COR-L47 (cell line): ENCODE results near the gene NUDT3.
"Not testable (repeated sequence)": the region's sequence is repeated elsewhere in the genome, so short reads cannot be mapped to it uniquely, and the experiment has no call there.

ENCODE experiments used
- DNase-seq: peaks from one replicate; lab custom pipeline; 2025; lab: John Stamatoyannopoulos, UW

Gene NUDT3

GRCh38 chr6:34259529-34260069 is 132.9 kb downstream of the NUDT3 start:
- no peak for DNase-seq

DNA sequence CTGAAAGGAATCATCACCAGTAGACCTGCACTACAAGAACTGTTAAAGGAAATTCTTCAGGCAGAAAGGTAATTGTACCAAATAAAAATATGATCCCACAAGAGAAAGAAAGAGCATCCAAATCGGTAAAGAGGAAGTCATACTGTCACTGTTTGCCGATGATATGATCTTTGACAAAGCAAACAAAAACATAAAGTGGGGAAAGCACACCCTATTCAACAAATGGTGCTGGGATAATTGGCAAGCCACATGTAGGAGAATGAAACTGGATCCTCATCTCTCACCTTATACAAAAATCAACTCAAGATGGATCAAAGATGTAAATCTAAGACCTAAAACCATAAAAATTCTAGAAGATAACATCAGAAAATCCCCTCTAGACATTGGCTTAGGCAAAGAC is 140.1 kb downstream of the NUDT3 start:
- DNase-seq, result not testable (repeated sequence)

DNA sequence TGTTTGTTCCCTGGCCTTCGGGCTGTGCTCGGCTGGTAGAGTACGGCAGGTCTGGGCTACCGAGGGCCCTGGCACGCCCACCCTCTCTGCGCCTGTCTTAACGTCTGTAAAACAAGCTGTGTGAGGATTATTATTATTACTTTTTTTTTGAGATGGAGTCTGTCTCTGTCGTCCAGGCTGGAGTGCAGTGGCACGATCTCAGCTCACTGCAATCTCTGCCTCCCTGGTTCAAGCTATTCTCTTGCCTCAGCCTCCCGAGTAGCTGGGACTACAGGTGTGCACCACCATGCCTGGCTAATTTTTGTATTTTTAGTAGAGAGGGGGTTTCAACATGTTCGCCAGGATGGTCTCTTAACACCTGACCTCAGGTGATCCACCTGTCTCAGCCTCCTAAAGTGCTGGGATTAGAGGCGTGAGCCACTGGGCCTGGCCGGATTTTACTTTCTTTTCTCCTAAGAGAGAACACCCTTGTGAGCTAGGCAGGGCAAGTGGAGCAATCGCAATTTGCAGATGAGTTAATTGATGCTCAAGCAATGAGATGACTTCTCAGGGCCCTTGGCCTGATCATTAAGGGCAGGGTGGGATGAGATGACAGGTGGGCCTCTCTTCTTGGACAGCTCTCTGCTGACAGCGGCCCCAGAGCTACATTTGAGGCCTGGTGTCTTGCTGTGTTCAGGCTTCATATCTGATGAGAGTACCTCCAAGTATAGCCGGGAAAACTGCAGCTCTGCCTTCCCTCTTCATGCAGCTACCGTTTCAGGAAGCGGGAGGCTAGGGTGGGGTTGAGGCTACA is 142.8 kb downstream of the NUDT3 start:
- no peak for DNase-seq

DNA sequence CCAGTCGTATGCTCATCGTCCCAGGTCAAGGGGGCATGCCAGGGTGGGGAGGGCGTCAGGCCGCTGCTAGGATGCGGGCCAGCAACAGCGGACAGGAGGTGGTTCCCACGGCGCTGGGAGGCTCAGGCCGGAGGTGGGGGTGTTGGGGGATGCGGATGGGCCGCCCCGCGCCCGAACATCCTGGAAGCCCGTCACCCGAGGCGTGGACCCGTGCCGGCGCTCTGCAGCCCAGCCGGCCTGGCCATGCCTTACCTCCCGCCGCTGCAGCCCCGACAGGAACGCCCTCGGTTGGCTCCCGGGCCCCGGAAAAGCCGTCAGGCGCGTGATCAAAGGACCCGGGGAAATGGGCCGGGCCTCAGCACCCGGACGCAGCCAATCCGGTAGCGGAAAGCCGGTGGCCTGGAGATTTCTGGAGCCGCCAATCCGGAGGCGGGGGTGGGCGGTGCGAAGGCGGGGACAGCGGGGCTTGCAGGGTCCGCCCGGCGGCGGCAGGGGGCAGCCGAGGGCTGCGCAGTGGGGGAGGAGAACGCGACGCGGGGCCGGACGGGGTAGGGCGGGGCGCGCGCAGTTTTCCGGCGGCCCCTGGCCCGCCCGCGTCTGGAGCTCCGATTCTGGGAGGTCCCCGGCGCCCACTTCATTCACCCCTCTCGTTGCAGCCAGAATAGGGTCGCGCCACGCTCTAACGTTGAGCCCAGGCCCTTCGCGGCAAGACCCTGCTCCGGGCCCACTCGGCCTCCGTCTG is 143.6 kb downstream of the NUDT3 start, which contains the start of gene SMIM29:
Gene SMIM29 (minus strand): TSS at position 280 of the 742 bp plus-strand sequence. CDS start 1,215 bp downstream, outside the sequence.
- DNase-seq, result peak; percentile 95

GRCh38 chr6:34248198-34248726 is 144.2 kb downstream of the NUDT3 start:
- no peak for DNase-seq

GRCh38 chr6:34247481-34248197 is 144.8 kb downstream of the NUDT3 start:
- no peak for DNase-seq

DNA sequence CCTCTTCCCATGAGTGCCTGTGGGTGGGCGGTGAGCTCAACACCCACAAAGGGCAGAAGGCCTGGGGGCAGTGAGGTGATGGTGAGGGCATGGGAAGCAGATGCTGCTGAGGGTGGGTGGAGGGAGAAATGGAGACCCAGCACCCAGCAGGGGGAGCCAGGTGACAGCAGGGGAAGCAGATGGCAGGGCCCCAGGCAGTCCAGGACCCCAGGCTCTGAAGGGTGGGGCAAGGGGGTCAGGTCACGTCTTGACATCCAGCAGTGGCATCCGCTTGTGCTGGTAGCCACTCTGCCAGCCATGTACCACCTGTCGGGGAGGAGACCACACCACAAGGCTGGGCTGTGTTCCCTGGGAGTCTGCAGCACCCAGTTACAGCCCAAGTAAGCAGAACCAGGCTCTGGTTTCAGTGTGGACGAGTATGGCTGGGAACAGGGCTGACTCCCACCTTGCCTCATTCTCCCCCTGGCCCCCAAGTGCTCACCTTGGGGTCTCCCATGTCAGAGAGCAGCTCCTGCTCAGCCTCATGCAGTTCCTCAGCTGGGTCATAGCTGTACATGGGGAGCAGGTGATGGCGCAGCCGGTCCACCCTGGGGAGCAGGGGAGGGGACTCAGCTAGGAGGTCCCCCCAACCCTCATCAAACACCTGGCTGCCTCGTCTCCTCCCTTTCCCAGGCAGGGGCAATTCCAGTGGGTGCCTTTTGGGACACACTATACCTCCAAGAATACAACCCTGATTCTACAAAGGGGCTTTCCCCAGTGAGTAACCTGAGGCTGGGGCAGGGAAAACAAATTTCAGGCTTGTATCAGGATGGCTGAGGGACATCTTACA is 145.7 kb downstream of the NUDT3 start:
- DNase-seq, result no peak

GRCh38 chr6:34246249-34246562 is 146.3 kb downstream of the NUDT3 start:
- DNase-seq, result no peak

- not testable (repeated sequence) for DNase-seq
Measured at GRCh38 chr6:34245761-34246140, 146.7 kb downstream of the NUDT3 start.

GRCh38 chr6:34245032-34245760 is 147.3 kb downstream of the NUDT3 start:
- not testable (repeated sequence) for DNase-seq

GRCh38 chr6:34243901-34244884 is 148.3 kb downstream of the NUDT3 start:
- no peak for DNase-seq

DNA sequence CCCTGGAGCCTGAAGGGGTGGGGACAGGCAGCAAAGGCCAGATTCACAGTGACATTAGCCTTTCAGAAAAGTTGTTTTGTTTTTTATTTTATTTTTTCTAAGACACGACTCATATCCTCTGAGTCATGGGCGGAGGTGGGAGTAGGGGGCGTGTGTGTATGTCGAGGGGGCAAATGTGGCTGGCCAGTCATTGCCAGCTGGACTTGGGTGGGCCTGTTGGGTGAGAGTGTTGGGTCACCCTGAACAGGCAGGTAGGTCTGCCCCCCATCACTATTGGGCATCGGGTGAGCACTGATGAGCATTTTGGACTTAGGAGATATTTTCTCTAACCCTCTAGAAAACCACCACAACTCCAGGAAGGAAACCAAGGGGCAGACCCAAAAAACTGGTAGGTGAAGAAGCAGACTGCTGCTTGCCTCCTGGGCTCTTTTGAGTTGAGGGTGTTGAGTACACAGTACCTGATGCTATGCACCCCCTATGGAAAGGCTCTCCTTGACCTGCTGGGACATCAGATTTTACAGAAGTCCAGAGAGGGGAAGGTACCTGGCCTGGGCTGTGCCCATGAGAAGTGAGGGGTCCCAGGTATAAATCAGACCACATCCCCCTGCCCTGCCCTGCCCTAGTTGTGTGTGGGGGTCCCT is 149.2 kb downstream of the NUDT3 start:
- DNase-seq, result no peak

DNA sequence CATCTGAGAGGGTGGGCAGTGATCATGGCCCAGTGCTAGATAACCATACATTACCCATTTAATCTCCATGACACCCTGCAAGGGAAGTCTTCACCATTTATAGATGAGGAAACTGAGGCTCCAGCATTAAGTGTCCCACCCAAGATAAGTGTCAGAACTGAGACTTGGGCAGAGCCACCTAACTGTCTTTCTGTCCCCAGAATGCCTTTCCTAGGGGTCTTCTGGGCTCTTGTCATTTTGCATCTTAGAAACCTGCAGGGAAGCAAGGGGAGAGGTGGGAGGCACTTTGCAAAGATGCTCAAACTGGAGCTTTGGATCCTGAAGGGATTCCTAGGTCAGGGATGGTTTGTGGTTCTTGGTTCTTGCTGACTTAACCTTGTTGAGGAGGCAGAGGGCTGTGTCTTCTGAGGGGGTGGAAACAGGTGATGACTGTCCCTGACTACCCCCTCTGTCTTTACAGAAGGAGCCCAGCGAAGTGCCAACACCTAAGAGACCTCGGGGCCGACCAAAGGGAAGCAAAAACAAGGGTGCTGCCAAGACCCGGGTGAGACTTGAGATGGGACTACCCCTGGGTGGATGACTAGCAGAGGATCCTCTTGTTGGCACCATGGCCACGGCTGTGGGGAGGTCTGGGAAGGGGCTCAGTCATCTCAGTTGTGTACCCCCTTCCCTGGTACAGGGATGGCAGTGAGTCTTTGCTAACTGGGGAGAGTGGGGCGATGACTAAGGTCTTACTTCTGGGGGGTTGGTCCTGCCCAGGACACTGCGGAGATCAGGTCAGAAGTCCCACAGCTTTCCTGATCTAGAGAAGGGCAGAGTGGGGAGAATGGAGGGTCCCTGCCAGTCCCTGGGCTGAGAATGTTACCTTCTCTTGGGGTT is 150.0 kb downstream of the NUDT3 start:
- no peak for DNase-seq

DNA sequence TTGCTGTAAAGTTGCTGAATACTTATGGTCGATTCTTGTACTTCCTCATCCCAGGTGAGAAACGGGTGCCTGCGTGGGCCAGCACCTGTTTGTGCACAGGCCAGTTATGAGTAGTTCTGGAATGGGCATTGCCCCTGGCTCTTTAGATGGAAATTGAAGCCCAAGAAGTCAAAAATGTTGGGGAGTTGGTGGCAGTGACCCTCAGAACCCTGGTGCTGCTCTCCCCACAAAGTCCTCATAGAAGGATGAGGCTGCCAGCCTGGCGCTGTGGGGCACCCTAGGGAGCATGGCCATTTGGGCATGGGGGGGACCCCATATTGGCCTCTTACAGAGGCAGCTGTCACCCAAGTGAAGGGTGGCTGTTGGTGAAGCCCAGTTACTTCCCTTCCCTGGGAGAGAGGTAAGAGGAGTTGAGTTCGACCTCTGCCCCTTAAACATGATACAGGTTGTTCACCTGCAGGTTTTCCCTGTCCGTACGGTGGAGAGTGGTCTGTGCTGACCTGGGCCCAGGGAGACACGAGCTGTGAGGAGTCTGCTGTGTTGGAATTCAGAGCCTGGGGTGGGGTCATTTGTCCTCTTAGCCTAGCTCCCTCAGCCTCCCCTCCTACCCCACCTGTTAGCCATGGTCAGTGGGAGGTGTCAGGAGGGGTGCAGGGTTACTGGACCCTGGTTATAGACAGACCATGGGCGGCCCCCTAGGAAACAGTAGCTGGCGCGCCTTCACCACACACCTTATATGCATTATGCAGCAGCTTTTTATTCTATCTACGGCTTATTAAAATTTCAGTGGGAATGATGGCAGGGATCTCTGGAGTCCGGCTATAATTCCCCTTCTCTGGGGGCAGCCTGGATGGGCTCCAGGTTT is 150.9 kb downstream of the NUDT3 start:
- DNase-seq, result no peak

GRCh38 chr6:34240329-34241248 is 151.9 kb downstream of the NUDT3 start:
- DNase-seq, result no peak

DNA sequence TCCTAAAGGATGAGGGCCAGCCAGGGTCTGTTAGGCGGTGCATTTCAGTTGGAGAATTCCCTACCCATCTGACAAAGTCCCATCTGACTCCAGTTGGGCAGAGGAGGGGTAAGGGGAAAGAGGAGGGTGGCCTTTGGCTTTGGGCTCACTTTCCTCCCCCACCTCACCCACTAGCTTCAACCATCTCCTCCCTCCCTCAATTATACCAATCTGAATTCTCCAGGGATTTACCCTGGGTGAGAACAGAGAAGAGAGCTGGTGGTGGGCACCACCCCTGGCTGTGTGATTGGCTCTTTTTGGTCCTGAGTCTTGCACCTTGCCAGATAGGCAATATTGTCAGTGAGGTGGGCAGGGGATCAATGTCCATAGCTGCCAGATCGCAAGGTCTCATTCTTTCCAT is 152.6 kb downstream of the NUDT3 start:
- no peak for DNase-seq
